Measurements from ENCODE around the gene YBX3.

DNA sequence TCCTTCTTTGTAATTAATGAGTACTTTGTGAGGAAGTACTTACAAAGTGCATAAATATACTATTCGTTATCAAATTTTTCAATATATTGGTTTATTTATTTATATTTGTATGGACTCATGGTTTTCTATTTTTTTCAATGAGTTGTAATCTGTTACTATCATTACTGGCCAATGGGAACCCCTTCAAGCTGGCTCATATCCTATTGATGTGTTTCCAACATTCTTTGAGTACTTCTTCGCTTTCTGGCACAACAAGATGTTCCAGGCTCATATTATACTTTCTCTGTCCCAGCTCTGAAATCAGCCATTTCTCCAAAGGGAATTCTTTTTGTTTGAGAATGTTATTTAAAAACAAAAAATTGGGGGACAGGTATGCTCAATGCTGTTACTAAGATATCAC is 17.5 kb downstream of the YBX3 start:
- TF ChIP-seq MAZ (IDR thresholded peaks at IDR 0.05; ENCODE audit: borderline replicate concordance, low read depth, low read length) (no peak), MAZ (CRISPR knock-in tag; IDR thresholded peaks at IDR 0.05; ENCODE audit: low read depth) (no peak), NR2F1 (CRISPR knock-in tag; IDR thresholded peaks at IDR 0.05) (no peak), POLR2AphosphoS2 (IDR thresholded peaks at IDR 0.05; ENCODE audit: low read depth, low read length) (no peak), YY1 (IDR thresholded peaks at IDR 0.05; ENCODE audit: insufficient read depth, insufficient replicate concordance, low read depth, low read length) (no peak), EHMT2 (IDR thresholded peaks at IDR 0.05; ENCODE audit: borderline replicate concordance, low read depth, low read length) (no peak)
- TF ChIP-seq, protein P1, sequence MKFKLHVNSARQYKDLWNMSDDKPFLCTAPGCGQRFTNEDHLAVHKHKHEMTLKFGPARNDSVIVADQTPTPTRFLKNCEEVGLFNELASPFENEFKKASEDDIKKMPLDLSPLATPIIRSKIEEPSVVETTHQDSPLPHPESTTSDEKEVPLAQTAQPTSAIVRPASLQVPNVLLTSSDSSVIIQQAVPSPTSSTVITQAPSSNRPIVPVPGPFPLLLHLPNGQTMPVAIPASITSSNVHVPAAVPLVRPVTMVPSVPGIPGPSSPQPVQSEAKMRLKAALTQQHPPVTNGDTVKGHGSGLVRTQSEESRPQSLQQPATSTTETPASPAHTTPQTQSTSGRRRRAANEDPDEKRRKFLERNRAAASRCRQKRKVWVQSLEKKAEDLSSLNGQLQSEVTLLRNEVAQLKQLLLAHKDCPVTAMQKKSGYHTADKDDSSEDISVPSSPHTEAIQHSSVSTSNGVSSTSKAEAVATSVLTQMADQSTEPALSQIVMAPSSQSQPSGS (CRISPR knock-in tag; IDR thresholded peaks at IDR 0.05): no peak
- TF ChIP-seq, protein P2, sequence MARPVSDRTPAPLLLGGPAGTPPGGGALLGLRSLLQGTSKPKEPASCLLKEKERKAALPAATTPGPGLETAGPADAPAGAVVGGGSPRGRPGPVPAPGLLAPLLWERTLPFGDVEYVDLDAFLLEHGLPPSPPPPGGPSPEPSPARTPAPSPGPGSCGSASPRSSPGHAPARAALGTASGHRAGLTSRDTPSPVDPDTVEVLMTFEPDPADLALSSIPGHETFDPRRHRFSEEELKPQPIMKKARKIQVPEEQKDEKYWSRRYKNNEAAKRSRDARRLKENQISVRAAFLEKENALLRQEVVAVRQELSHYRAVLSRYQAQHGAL (CRISPR knock-in tag; IDR thresholded peaks at IDR 0.05; ENCODE audit: not compliant biosample characterization): no peak
- TF ChIP-seq, protein P3, sequence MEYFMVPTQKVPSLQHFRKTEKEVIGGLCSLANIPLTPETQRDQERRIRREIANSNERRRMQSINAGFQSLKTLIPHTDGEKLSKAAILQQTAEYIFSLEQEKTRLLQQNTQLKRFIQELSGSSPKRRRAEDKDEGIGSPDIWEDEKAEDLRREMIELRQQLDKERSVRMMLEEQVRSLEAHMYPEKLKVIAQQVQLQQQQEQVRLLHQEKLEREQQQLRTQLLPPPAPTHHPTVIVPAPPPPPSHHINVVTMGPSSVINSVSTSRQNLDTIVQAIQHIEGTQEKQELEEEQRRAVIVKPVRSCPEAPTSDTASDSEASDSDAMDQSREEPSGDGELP (IDR thresholded peaks at IDR 0.05; ENCODE audit: borderline replicate concordance, low read depth): no peak

All from HepG2 (cell line).